HCT116 (cell line): Measurements from ENCODE around the gene FLNC. TPM values are rescaled to one million over a fixed set of nuclear protein-coding genes. Genes with fewer than 3 reads are reported as not detected.

Source experiments
- ATAC-seq: fragments of 200-7000 bp; cut with Tn5 transposase; 2 replicates; pipeline ENCODE4 v1.9.1; 2020; ENCODE audit warnings: mild to moderate bottlenecking, moderate library complexity
- BruUV-seq: library from RNA; stranded (reverse); fragments of 400-500 nt; replicated peaks from 2 replicates; lab custom pipeline; 2021; lab: Mats Ljungman, UMichigan
- CTCF ChIA-PET: fragments of 300-600 bp; sonication (Branson Sonifier 250); formaldehyde crosslinking; loops from one replicate; lab custom pipeline; 2021; ENCODE audit warnings: antibody characterized with exemption; lab: Charles Lee
- POLR2A ChIA-PET: fragments of 300-600, 350-600 bp; sonication (Branson Sonifier 250); formaldehyde crosslinking; loops from one replicate; lab custom pipeline; 2021; ENCODE audit warnings: antibody characterized with exemption; lab: Charles Lee
- RAD21 ChIA-PET, 2 experiments: fragments of 300-600 bp; sonication (Branson Sonifier 250); formaldehyde crosslinking; loops; one replicate each; lab custom pipeline; 2023; ENCODE audit warnings: low total read pairs in 2 of 2; ENCODE audit not compliant: uncharacterized antibody in 2 of 2, unreplicated experiment in 2 of 2, low non-redundant PET in 1 of 2; lab: Charles Lee
- DNase-seq: peaks from one replicate; pipeline ENCODE4 v3.0.0-alpha.2; 2010; ENCODE audit warnings: low read depth, low spot score
- H2AFZ ChIP-seq: fragments of 200-600 bp; shearing (Covaris generic), sonication (generic); 2 replicates; pipeline ENCODE4 v1.6.1; 2017; ENCODE audit warnings: low read depth, mixed run types, mixed read lengths, antibody characterized with exemption, low read length; ENCODE audit not compliant: poor library complexity, severe bottlenecking
- H3K27ac ChIP-seq: 2 replicates; pipeline ENCODE4 v1.5.1; 2012; ENCODE audit warnings: low read depth, low read length
- H3K27me3 ChIP-seq: fragments of 200-600 bp; sonication (generic); 2 replicates; pipeline ENCODE4 v1.6.1; 2016; ENCODE audit warnings: mixed run types, low read length, mixed read lengths; ENCODE audit not compliant: insufficient read depth
- H3K36me3 ChIP-seq, 2 experiments: fragments of 200-500 bp in 1 of 2; fragments of 200-600 bp in 1 of 2; sonication (Bioruptor generic) in 1 of 2; sonication (generic) in 1 of 2; 2 replicates each; pipeline versions ENCODE4 v1.5.1 to v1.6.1; 2014 to 2016; ENCODE audit warnings: low read length in 2 of 2, inconsistent platforms in 1 of 2, mixed read lengths in 1 of 2, mixed run types in 1 of 2; ENCODE audit not compliant: insufficient read depth in 2 of 2, control insufficient read depth in 1 of 2
- H3K4me1 ChIP-seq, 2 experiments: fragments of 200-600 bp in 1 of 2; sonication (generic) in 1 of 2; 2 replicates each; pipeline versions ENCODE4 v1.5.1 to v1.6.1; 2012 to 2017; ENCODE audit warnings: low read length in 2 of 2, inconsistent platforms in 1 of 2, mild to moderate bottlenecking in 1 of 2, mixed read lengths in 1 of 2, mixed run types in 1 of 2, moderate library complexity in 1 of 2; ENCODE audit not compliant: insufficient read depth in 2 of 2, control insufficient read depth in 1 of 2
- H3K4me2 ChIP-seq: fragments of 200-600 bp; sonication (generic); 2 replicates; pipeline ENCODE4 v1.6.1; 2017; ENCODE audit warnings: mixed run types, low read length, mixed read lengths
- H3K4me3 ChIP-seq, 2 experiments: fragments of 200-600 bp in 1 of 2; sonication (generic) in 1 of 2; replicated peaks in 1 of 2; 2 replicates each; pipeline ENCODE4 v1.5.1; 2011 to 2016; ENCODE audit warnings: low read length in 2 of 2, control low read depth in 1 of 2, low read depth in 1 of 2, mild to moderate bottlenecking in 1 of 2, mixed read lengths in 1 of 2, mixed run types in 1 of 2
- H3K79me2 ChIP-seq: fragments of 200-600 bp; sonication (generic); 2 replicates; pipeline ENCODE4 v1.6.1; 2017; ENCODE audit warnings: mild to moderate bottlenecking, mixed run types, low read length, moderate library complexity, mixed read lengths; ENCODE audit not compliant: insufficient read depth
- H3K9ac ChIP-seq: fragments of 200-600 bp; sonication (generic); 2 replicates; pipeline ENCODE4 v1.6.1; 2016; ENCODE audit warnings: low read length, mixed read lengths
- H3K9me2 ChIP-seq: fragments of 200-600 bp; sonication (generic), shearing (Covaris generic); 2 replicates; pipeline ENCODE4 v1.6.1; 2017; ENCODE audit warnings: mixed run types, mild to moderate bottlenecking, moderate library complexity; ENCODE audit not compliant: insufficient read depth
- H3K9me3 ChIP-seq, 2 experiments: fragments of 200-500 bp in 1 of 2; fragments of 200-600 bp in 1 of 2; sonication (Bioruptor generic) in 1 of 2; sonication (generic) in 1 of 2; 2 replicates each; pipeline ENCODE4 v1.6.1; 2014 to 2017; ENCODE audit warnings: low read length in 2 of 2, mixed read lengths in 2 of 2, inconsistent platforms in 1 of 2, low read depth in 1 of 2, mild to moderate bottlenecking in 1 of 2, mixed run types in 1 of 2, moderate library complexity in 1 of 2; ENCODE audit not compliant: control insufficient read depth in 1 of 2, insufficient read depth in 1 of 2
- H4K20me1 ChIP-seq: fragments of 200-600 bp; sonication (generic), shearing (Covaris generic); 2 replicates; pipeline ENCODE4 v1.6.1; 2017; ENCODE audit warnings: mixed run types, mild to moderate bottlenecking, moderate library complexity; ENCODE audit not compliant: insufficient read depth
- ATF3 ChIP-seq: IDR thresholded peaks from 2 replicates; pipeline ENCODE4 v1.6.1; 2012
- CBX3 ChIP-seq: IDR thresholded peaks from 2 replicates; pipeline ENCODE4 v1.6.1; 2012; ENCODE audit warnings: low read depth
- CEBPB ChIP-seq: IDR thresholded peaks from 2 replicates; pipeline ENCODE4 v1.6.1; 2012; ENCODE audit warnings: low read depth
- CTCF ChIP-seq, 3 experiments: fragments of 200-600 bp in 1 of 3; sonication (generic) in 1 of 3; IDR thresholded peaks in 2 of 3; conservative IDR thresholded peaks in 1 of 3; 2 replicates each; pipeline ENCODE4 v1.5.1; 2012 to 2017; ENCODE audit warnings: low read depth in 2 of 3, low read length in 2 of 3, antibody characterized with exemption in 1 of 3, borderline replicate concordance in 1 of 3, control low read depth in 1 of 3, mild to moderate bottlenecking in 1 of 3, mixed read lengths in 1 of 3, mixed run types in 1 of 3, moderate library complexity in 1 of 3; ENCODE audit not compliant: insufficient read depth in 1 of 3
- EGR1 ChIP-seq: IDR thresholded peaks from 2 replicates; pipeline ENCODE4 v1.6.1; 2012; ENCODE audit warnings: low read depth
- ELF1 ChIP-seq: IDR thresholded peaks from 2 replicates; pipeline ENCODE4 v1.6.1; 2012; ENCODE audit warnings: low read depth, borderline replicate concordance
- EZH2 ChIP-seq: fragments of 200-600 bp; sonication (generic); IDR thresholded peaks from 2 replicates; pipeline ENCODE4 v1.6.1; 2017; ENCODE audit warnings: antibody characterized with exemption, mixed run types
- EZH2phosphoT487 ChIP-seq: fragments of 200-600 bp; IDR thresholded peaks from 2 replicates; pipeline ENCODE4 v1.6.1; 2018; ENCODE audit warnings: antibody characterized with exemption, borderline replicate concordance
- FOSL1 ChIP-seq: IDR thresholded peaks from 2 replicates; pipeline ENCODE4 v1.6.1; 2012; ENCODE audit warnings: low read depth
- JUND ChIP-seq: IDR thresholded peaks from 2 replicates; pipeline ENCODE4 v1.6.1; 2012
- POLR2A ChIP-seq: IDR thresholded peaks from 2 replicates; pipeline ENCODE4 v1.7.0; 2011; ENCODE audit warnings: borderline replicate concordance; ENCODE audit not compliant: insufficient read depth, insufficient read length; ENCODE audit errors: extremely low read depth
- RAD21 ChIP-seq: IDR thresholded peaks from 2 replicates; pipeline ENCODE4 v1.6.1; 2012; ENCODE audit warnings: low read depth, mild to moderate bottlenecking
- REST ChIP-seq: IDR thresholded peaks from 2 replicates; pipeline ENCODE4 v1.6.1; 2012; ENCODE audit warnings: low read depth
- SIN3A ChIP-seq: IDR thresholded peaks from 2 replicates; pipeline ENCODE4 v1.6.1; 2012; ENCODE audit warnings: low read depth
- SP1 ChIP-seq: IDR thresholded peaks from 2 replicates; pipeline ENCODE4 v1.6.1; 2012; ENCODE audit warnings: low read depth
- YY1 ChIP-seq: IDR thresholded peaks from 2 replicates; pipeline ENCODE4 v1.6.1; 2011; ENCODE audit warnings: low read length, low read depth, moderate library complexity, mild to moderate bottlenecking; ENCODE audit not compliant: insufficient replicate concordance; ENCODE audit errors: extremely low read depth
- ZBTB33 ChIP-seq: IDR thresholded peaks from 2 replicates; pipeline ENCODE4 v1.6.1; 2011; ENCODE audit warnings: mild to moderate bottlenecking, low read length, moderate library complexity; ENCODE audit not compliant: insufficient replicate concordance; ENCODE audit errors: extremely low read depth
- ZFX ChIP-seq: fragments of 450-650 bp; IDR thresholded peaks from 2 replicates; pipeline ENCODE4 v1.6.1; 2017
- intact Hi-C: fragments of 100-400 bp; cut with micrococcal nuclease; formaldehyde crosslinking; loops from 2 replicates; pipeline ENCODE4 v1.10.0; 2022
- total RNA-seq: library from RNA; stranded (reverse); gene quantifications from one replicate; pipeline ENCODE4 v1.2.1, GENCODE V29; 2021; ENCODE audit not compliant: unreplicated experiment

FLNC gene
- total RNA-seq, 1 experiment from 2014 or later, result 42.8 TPM

GRCh38 chr7:128853799-128854198 is 23.6 kb downstream of the FLNC start:
- Histone ChIP-seq H3K27me3 (no peaks in the 10 kb centered on the region), H3K27ac (no peak overlapping the region)

More at GRCh38 chr7:128853799-128854198, 23.6 kb downstream of the FLNC start:
- H2AFZ ChIP-seq, result no peak overlapping the region
- no peak overlapping the region for H3K4me3 ChIP-seq
- no peak overlapping the region for H3K9ac ChIP-seq
- H4K20me1 ChIP-seq, result no peaks in the 10 kb centered on the region
- RAD21 ChIA-PET, result no interaction called here
- H3K79me2 ChIP-seq, result no peaks in the 10 kb centered on the region
- no peaks in the 10 kb centered on the region for H3K9me2 ChIP-seq
- no peak for TF ChIP-seq YY1
- no peak for TF ChIP-seq ZFX
- TF ChIP-seq JUND, result no peak
- TF ChIP-seq ATF3, result no peak
- TF ChIP-seq EZH2phosphoT487, result no peak
- no peak for TF ChIP-seq CEBPB
- TF ChIP-seq FOSL1, result no peak
- TF ChIP-seq CTCF (IDR thresholded peaks at IDR 0.05 in 2 of 3, conservative IDR thresholded peaks at IDR 0.05 in 1 of 3; ENCODE audit: borderline replicate concordance in 1 of 3, insufficient read depth in 1 of 3, low read depth in 2 of 3, low read length in 2 of 3), result no peak
- no peak for TF ChIP-seq POLR2A
- no peak for TF ChIP-seq EGR1
- no peak for TF ChIP-seq SIN3A
- no peak for TF ChIP-seq RAD21
- no peak for TF ChIP-seq CBX3
- TF ChIP-seq ELF1, result no peak
- no peak for TF ChIP-seq SP1
- no peak for TF ChIP-seq ZBTB33
- TF ChIP-seq REST, result no peak
- no peak for TF ChIP-seq EZH2
- TF ChIP-seq, all 23 proteins: peak for 0
- Histone ChIP-seq H3K36me3 (peaks cover 2 to 5% of the 10 kb centered on the region in 2 experiments; a peak in 1 of 4 replicates), H3K4me2 (no peak overlapping the region), H3K4me1 (no peaks in the 10 kb centered on the region), H3K9me3 (no peaks in the 10 kb centered on the region)
- BruUV-seq, result TSS peak; percentile 30
- ATAC-seq (no peak), DNase-seq (no peak)
- CTCF ChIA-PET, result no interaction called here
- intact Hi-C loops, result no loop called here
- POLR2A ChIA-PET, result no interaction called here
